ENCODE results near the gene PDE3B. TPM values are rescaled to one million over a fixed set of nuclear protein-coding genes. Genes with fewer than 3 reads are reported as not detected.

The PDE3B gene
- total and polyA plus RNA-seq, 2 of the 4 experiments (the other 2 are of a cell fraction): 0.21 to 1.3 TPM

DNA sequence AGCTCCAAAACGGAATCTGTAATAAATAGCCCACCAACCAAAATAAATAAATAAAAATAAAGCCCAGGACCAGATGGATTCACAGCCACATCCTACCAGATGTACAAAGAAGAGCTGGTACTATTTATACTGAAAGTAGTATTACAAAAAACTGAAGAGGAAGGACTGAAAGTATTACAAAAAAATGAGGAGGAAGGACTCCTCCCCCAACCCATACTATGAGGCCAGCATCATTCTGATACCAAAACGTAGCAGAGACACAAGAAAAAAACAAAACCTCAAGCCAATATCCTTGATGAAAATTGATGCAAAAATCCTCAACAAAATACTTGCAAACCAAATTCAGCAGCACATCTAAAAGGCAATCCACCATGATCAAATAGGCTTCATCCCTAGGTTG, 183.0 kb downstream of the PDE3B start:
- no peak overlapping the region for H4K8ac ChIP-seq (ENCODE audit: low read depth in 2 of 2, low read length in 2 of 2)

More for the DNA sequence above, 183.0 kb downstream of the PDE3B start:
- in situ Hi-C loops (cut with MboI; ENCODE audit: low sequenced_read_pairs) (no loop called here), intact Hi-C loops (cut with micrococcal nuclease) (no loop called here), dilution Hi-C loops (cut with HindIII; ENCODE audit: low sequenced_read_pairs, unreplicated experiment) (no loop called here)
- no peaks in the 10 kb centered on the region for H3K9me1 ChIP-seq (ENCODE audit: insufficient read depth, low read length)
- H3K14ac ChIP-seq (replicated peaks; ENCODE audit: low read depth, low read length): no peak overlapping the region
- WGBS, 2 experiments (ENCODE audit: extremely low coverage in 2 of 2, insufficient read length in 1 of 2): no CpG with 5 or more reads among the region's 2 CpGs
- no peak overlapping the region for H3K9ac ChIP-seq (ENCODE audit: low read depth, low read length)
- DNase-seq (no peak), ATAC-seq (ENCODE audit: low read depth) (no peak)
- H4K5ac ChIP-seq (ENCODE audit: low read depth, low read length): no peak overlapping the region
- H2AFZ ChIP-seq (replicated peaks; ENCODE audit: low read length, poor library complexity): no peak overlapping the region
- no TSS peak for BruUV-seq (replicated peaks)
- H3K4me3 ChIP-seq (ENCODE audit: insufficient read depth, low read depth, low read length): no peak overlapping the region
- POLR2A ChIA-PET (ENCODE audit: unreplicated experiment): no interaction called here
- H4K20me1 ChIP-seq (ENCODE audit: insufficient read depth, low read length): no peaks in the 10 kb centered on the region
- no peak overlapping the region for H2AK5ac ChIP-seq (ENCODE audit: low read depth, low read length)
- H3K18ac ChIP-seq (ENCODE audit: low read depth, low read length): no peak overlapping the region
- CTCF ChIA-PET: no interaction called here
- H3K79me1 ChIP-seq (ENCODE audit: low read depth in 1 of 2, low read length in 2 of 2): no peaks in the 10 kb centered on the region
- no peaks in the 10 kb centered on the region for H3K4me1 ChIP-seq (ENCODE audit: control insufficient read depth, insufficient read depth, low read length)
- H3K56ac ChIP-seq (ENCODE audit: extremely low read depth, insufficient read depth, low read length): no peak overlapping the region
- H3K4me2 ChIP-seq (ENCODE audit: low read depth, low read length): no peak overlapping the region
- no peak overlapping the region for H2AK9ac ChIP-seq (replicated peaks; ENCODE audit: low read depth, low read length, poor library complexity)
- H3K9me3 ChIP-seq (ENCODE audit: control insufficient read depth, insufficient read depth, low read length): no peaks in the 10 kb centered on the region
- H2BK20ac ChIP-seq (ENCODE audit: low read depth, low read length): no peak overlapping the region
- H3K23ac ChIP-seq (ENCODE audit: low read depth, low read length): no peak overlapping the region
- TF ChIP-seq, protein P1, sequence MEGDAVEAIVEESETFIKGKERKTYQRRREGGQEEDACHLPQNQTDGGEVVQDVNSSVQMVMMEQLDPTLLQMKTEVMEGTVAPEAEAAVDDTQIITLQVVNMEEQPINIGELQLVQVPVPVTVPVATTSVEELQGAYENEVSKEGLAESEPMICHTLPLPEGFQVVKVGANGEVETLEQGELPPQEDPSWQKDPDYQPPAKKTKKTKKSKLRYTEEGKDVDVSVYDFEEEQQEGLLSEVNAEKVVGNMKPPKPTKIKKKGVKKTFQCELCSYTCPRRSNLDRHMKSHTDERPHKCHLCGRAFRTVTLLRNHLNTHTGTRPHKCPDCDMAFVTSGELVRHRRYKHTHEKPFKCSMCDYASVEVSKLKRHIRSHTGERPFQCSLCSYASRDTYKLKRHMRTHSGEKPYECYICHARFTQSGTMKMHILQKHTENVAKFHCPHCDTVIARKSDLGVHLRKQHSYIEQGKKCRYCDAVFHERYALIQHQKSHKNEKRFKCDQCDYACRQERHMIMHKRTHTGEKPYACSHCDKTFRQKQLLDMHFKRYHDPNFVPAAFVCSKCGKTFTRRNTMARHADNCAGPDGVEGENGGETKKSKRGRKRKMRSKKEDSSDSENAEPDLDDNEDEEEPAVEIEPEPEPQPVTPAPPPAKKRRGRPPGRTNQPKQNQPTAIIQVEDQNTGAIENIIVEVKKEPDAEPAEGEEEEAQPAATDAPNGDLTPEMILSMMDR (conservative IDR thresholded peaks at IDR 0.05; ENCODE audit: low read depth, low read length): no peak
- TF ChIP-seq MAFK (IDR thresholded peaks at IDR 0.05; ENCODE audit: low read depth, low read length) (no peak), CEBPB (IDR thresholded peaks at IDR 0.05; ENCODE audit: low read depth, low read length) (no peak), CHD1 (IDR thresholded peaks at IDR 0.05; ENCODE audit: low read depth, low read length) (no peak), FOS (IDR thresholded peaks at IDR 0.05; ENCODE audit: low read depth, low read length) (no peak)
- H4K91ac ChIP-seq (ENCODE audit: insufficient read depth, low read depth, low read length): no peak overlapping the region
- no peak overlapping the region for H2BK120ac ChIP-seq (ENCODE audit: low read depth, low read length)
- no peaks in the 10 kb centered on the region for H3K36me3 ChIP-seq (ENCODE audit: control insufficient read depth, insufficient read depth, low read length)
- no peak overlapping the region for H3K4ac ChIP-seq (ENCODE audit: low read depth, low read length)
- no peak overlapping the region for H3K27ac ChIP-seq (ENCODE audit: insufficient read depth, low read length)
- H2BK5ac ChIP-seq (ENCODE audit: low read depth, low read length, poor library complexity, severe bottlenecking): no peak overlapping the region
- no peak overlapping the region for H2BK15ac ChIP-seq (ENCODE audit: low read depth, low read length)
- no peaks in the 10 kb centered on the region for H3K27me3 ChIP-seq (ENCODE audit: control insufficient read depth, insufficient read depth, low read length)

Data from IMR-90 (cell line).